GM23248 (cell line): ENCODE measurements around the gene TBL1XR1.

ENCODE experiments used
- EZH2 ChIP-seq: fragments of 200-600 bp; sonication (generic); IDR thresholded peaks from 2 replicates; pipeline ENCODE4 v1.6.1; 2018; ENCODE audit warnings: antibody characterized with exemption, mild to moderate bottlenecking; ENCODE audit not compliant: insufficient read depth, poor library complexity, severe bottlenecking
- EZH2phosphoT487 ChIP-seq: fragments of 200-600 bp; sonication (generic); IDR thresholded peaks from 2 replicates; pipeline ENCODE4 v1.6.1; 2018; ENCODE audit warnings: antibody characterized with exemption, moderate library complexity, mild to moderate bottlenecking, low read depth; ENCODE audit not compliant: insufficient read depth

DNA sequence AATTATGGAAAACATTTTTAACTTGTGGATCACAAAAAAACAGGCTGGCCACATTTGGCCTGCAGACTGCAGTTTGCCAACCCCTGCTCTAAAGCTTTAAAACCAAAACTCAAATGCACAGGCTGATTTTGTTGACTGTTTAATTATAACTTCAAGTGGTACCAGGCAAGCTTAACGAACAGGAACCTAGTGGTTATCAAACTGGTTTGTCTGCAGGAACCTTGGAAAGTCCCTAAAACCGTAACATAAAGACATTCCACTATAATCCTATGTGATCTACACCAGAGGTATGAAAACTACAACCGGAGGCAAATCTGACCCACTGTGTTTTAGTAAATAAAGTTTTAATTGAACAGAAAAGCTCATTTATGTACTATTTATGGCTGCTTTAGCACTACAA, 52.4 kb downstream of the TBL1XR1 start:
- TF ChIP-seq EZH2 (no peak), EZH2phosphoT487 (no peak)
